A549 treated with RU486 at 1 μM for 4 hours (cell line): ENCODE results near the gene HSPA9. TPM values are rescaled to one million over a fixed set of nuclear protein-coding genes. Genes with fewer than 3 reads are reported as not detected.

ENCODE experiments used
- total RNA-seq: library from RNA; stranded (reverse); fragments of 200-300 nt; extraction: Qiagen RNA extraction; gene quantifications from 5 replicates; pipeline ENCODE4 v1.2.3, GENCODE V29; 2022; ENCODE audit warnings: low read depth

The HSPA9 gene
- total RNA-seq, result 339 to 378 TPM (median 361 TPM) in 5 replicates

DNA sequence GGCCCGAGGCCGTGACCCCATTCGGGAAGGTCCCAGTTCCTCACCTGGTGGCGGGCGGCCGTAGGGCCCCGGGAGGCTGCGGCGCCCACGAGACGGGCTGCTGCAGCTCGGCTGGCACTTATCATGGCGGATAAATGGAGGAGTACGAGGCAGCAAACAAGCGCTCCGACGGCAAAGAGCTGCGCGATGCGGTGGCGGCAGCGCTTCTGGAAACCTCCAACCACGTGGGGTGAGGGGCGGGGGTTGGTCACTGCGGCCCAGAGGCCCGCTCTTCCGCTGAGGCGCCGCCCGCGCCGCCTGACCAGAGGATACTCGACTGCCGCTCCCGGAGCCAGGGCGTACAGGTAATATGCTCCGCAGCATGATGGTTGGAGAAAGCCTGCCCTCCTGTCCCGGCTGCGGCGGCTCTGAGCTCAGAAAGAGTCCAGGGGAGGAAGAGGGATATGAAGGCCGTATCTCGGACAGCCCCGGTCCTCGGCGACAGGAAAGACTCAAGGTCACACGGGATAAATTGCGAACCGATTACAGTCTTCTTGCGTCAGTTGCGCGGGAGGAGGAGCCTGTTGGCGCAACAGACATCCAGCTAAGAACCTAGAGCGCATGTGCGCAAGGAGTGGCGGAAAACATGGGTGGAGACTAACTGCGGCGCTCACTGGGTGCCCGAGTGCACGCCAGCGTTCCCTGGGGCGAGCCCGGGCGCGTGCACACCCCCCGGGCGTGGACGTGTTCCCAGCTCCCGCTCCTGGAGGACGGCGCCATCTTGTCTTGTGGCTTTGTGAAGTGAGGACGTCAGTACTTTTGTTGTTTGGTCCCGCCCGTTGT, at the start of gene HSPA9:
HSPA9 (minus strand) TSS at position 208 of the 822 bp plus-strand sequence; CDS start at position 125, 83 bp downstream.

DNA sequence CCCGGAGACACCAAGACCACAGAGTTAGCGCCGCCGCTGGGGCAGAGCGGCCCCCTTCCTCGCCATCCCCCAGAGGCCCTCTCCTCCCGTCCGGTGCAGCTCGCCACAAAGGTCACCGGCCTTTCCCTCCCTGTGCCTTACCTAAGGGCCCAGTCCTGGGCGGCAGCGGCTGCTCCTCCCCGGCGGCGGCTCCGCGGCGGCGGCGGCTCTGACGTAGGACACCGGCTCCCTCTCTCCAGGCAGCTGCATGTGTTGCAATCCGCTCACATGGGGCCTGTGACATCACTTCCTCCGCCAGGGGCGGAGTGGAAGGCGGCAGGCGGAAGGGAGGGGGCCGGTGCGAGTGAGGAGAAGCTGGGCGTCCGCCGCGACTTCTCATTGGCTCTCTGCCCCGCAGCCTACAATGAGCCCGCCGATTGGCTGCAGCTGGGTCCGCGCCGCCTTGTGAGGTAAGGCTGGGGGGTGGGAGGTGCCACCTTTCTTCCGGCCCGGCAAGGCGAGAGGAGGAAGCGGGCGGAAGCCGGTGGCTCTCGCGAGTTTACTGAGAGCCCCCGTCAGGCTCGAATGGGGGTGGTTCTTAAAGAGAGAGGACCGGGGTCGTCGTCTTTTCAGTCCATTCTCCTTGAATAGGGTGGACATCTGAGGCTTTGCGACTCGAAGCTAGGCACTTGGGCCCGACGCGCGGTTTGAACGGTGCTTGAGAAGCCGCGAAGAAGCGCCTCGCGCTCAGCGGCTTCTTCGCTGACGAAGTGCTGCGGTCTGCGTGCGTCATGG, 32.1 kb downstream of the HSPA9 start, which contains the start of gene ETF1:
ETF1 (minus strand) TSS at position 281 of the 774 bp plus-strand sequence. CDS start 318 bp downstream, outside the sequence.

Other genes with a start within 250 kb of the HSPA9 start
- 10.7 to 12.9 TPM (median 11.2 TPM) in 5 replicates for gene CDC25C, start 243.6 kb downstream of the HSPA9 start, total RNA-seq
- 19.7 to 22.3 TPM (median 20.9 TPM) in 5 replicates for gene FAM53C, start 237.1 kb downstream of the HSPA9 start, total RNA-seq
- gene KDM3B, start 222.7 kb downstream of the HSPA9 start, total RNA-seq, result 34.8 to 48.6 TPM (median 42.1 TPM) in 5 replicates
- gene REEP2, start 136.3 kb downstream of the HSPA9 start, total RNA-seq, result 5.3 to 7.2 TPM (median 6.5 TPM) in 5 replicates
- 9.3 to 15.3 TPM (median 11.8 TPM) in 5 replicates for gene EGR1, start 109.9 kb downstream of the HSPA9 start, total RNA-seq
- gene ETF1, start 32.2 kb downstream of the HSPA9 start, total RNA-seq, result 105 to 150 TPM (median 122 TPM) in 5 replicates
- 196 to 233 TPM (median 201 TPM) in 5 replicates for gene CTNNA1, start 178.0 kb upstream of the HSPA9 start, total RNA-seq